ENCODE data around the gene PRDM1.

Gene PRDM1

DNA sequence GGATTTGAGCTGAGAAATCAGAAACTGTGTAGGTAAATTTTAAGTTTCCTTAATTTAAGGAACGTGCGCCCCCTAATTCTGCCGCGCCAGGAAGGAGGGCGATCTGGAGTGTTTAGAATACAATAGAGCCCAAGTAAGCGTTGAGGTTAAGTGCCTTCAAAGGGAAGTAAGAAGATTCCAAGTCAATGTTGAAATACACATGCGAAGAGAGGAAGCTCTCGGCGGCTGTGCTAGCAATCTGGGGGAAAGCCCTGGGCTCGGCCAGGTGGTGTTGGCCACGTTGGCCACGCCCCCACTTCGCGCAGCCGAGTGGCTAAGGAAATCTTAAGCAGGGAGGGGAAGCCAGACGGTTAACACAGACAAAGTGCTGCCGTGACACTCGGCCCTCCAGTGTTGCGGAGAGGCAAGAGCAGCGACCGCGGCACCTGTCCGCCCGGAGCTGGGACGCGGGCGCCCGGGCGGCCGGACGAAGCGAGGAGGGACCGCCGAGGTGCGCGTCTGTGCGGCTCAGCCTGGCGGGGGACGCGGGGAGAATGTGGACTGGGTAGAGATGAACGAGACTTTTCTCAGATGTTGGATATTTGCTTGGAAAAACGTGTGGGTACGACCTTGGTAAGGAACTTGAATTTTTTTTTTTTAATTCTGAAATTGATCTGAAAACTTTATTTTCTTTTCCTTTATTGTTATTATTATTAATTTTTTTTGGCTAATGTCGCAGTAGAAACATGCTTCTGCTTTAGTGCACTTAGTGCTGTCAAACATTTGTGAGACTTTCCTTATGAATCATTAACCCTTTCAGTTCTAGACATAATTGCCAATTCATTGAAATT is at the start of gene PRDM1:
PRDM1 (plus strand) TSS at position 353 of the 830 bp plus-strand sequence; CDS start at position 571, 218 bp downstream.
- DNase-seq = peak; percentile 48 to 67

GRCh38 chr6:106037060-106037459 is 49.1 kb upstream of the PRDM1 start:
- no peak for DNase-seq

DNA sequence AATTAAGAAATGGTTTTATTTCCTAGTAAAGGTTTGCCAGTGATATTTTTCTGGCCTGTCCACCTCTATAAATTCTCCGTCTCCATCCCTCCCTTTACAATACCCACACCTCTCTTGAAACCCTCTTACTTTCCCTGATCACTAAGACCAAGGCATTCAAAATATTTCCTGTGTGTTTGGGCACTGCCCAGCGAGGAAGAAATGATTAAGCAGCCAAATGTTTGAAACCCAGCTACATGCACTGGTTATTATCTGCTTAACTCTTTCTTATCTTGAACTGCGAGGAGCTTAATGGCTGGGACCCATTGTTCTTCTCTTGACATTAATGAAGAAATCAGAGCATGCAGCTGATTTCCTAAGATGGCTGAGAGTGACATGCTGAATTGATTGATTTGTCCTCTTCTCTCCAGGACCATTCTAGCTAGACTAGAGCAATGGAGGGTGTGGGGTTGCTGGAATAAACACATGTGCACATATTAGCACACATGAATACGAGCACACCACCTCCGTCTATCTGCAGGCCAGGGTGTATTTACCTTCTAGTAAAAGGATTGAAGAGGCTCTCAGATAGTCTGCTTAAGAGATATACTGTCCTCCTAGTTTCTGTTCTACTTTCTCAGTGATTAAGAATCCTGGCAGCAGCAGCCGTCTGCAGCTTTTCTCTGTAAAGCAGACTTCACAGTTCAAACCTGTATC is 46.1 kb upstream of the PRDM1 start:
- no peak for DNase-seq

DNA sequence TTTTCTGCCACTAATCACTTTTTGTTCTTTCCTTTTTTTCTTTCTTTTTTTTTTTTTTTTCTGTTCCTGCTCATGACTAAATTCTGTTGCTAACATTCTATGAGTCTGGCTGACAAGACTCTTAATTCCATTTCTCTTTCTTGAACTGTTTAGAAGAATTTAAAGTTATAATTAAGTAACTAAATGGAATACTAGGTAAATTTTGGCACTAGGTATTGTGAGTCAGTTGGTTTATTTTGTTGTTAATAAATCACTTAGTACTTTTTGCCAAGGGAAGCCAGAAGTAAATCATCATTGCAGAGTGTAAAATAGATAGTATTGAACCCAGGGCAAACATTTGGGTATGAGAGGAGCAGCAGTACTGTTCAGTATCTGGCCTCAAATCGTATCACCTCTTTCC is 42.0 kb upstream of the PRDM1 start:
- no peak for DNase-seq

GRCh38 chr6:106045077-106045476 is 41.1 kb upstream of the PRDM1 start:
- DNase-seq = no peak

DNA sequence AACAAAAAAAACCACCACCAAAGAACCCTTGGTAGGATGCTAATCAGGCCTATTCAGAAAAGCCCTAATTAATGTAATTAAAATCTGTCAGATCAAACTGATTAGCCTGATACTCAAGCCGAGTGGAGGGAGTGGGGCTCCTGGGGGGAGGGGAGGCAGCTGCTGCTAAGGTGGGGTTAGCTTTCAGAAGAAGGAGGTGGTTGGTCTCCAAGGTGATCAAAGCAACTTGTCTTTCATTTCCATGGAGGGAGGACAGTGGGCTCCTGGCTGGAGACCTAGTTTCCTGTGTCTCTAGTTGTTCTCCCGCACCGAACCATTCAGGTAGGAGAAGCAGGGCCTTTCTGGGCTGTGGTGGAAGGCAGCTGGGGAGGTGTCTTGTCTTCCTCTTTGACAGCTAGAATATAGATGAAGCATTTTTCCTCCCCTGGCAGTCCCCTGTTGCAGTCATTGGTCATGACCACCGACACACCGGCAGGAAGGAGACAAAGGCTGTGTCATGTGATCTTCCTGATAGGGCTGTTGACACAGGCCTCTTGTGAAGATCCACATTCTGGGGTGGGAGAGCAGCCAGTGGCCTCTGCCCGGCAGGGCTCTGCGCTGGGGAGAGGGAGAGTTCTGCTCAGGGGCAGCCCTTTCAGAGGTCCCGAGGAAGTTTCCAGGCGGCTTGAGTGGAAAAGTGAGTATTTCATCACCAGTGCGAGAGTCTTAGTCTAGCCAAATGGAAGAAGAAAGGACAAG is 39.9 kb upstream of the PRDM1 start:
- peak; percentile 18 to 24 for DNase-seq

DNA sequence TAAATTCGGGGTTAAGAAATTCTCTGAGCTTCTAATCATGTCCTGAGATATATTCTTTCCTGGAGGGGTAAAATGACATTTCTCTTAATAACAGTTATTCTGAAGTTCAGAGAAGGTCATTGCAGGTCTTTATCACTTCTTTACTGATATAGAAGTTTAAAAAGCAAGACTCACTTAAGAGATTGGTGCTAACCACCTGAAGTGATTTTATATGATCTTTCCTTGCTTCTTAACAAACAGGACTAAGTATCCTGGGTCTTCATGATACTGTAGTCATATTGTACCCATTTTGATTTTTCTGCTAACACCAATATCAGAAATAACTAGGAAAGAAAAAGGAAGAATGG is 39.3 kb upstream of the PRDM1 start:
- no peak for DNase-seq

GRCh38 chr6:106048336-106048735 is 37.8 kb upstream of the PRDM1 start:
- DNase-seq = no peak

DNA sequence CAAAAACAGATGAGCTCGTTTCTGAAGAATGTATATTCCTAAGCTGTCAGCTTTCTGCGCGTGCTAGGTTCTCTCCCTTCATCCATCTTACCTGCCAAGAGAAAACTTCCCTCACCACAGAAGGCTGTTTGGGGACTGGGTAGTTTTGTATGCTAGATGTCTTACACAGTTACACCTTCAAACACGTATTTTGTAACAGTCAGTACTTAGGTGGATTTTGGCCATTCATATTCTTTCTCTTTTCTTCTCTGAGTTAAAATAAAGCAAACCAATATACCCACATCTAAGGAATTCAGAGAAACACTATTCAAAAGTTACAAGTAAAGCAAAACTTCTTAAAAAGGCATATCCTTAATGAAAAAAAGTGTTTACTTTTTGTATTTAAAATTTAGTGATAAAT is 35.6 kb upstream of the PRDM1 start:
- DNase-seq = no peak

DNA sequence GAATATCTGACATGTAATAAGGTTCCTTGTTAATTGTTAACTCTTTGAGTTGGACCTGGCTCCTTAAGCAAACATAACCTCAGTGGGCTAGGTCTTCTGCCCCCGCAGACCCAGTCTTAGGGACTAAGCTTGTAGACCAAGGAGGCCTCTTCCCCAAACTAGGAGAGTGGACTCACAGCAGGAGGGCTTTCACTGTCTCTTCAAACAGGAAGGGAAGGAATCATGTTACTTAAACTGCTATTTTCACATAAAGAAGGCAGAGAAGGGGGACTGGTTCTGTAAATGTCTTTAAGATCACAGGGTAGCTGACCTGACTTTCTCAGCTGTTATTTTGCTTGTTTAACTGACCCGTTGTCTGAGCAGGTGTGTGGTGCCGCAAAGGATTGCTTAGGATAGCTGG is 34.9 kb upstream of the PRDM1 start:
- no peak for DNase-seq

DNA sequence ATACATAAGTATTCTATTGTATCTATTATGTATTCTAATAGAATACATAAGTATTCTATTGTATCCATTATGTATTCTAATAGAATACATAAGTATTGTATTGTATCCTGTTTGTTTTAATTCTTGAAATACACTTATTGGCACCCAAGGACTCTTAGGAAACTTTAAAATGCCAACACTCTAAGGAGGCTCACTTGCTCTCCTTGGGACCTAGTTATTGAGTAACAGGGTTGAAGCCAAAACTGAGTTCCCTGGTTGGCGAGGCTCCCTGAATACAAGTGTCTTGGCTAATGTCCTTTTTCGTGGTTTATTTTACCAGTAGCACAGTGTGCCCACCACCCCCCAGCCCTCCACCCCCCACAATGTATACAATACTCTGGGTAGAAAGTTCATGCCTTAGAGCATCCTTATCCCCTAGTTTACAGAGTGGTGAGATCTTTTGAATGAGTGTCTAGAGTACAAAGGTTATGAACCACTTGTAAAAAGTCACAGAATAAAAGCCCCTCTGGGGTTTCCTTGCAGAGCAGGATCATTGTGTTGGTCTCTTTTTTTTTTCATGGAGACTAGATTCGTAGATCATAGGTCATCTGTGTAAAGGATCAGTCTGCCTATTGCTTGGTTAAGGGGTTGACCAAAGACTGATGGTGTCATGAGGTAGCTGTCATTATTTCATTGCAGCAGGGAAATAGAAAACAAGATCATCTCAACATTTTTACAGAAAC is 32.5 kb upstream of the PRDM1 start:
- DNase-seq = no peak

- DNase-seq = no peak
These were observed 30.6 kb upstream of the PRDM1 start for GRCh38 chr6:106055489-106055888.

DNA sequence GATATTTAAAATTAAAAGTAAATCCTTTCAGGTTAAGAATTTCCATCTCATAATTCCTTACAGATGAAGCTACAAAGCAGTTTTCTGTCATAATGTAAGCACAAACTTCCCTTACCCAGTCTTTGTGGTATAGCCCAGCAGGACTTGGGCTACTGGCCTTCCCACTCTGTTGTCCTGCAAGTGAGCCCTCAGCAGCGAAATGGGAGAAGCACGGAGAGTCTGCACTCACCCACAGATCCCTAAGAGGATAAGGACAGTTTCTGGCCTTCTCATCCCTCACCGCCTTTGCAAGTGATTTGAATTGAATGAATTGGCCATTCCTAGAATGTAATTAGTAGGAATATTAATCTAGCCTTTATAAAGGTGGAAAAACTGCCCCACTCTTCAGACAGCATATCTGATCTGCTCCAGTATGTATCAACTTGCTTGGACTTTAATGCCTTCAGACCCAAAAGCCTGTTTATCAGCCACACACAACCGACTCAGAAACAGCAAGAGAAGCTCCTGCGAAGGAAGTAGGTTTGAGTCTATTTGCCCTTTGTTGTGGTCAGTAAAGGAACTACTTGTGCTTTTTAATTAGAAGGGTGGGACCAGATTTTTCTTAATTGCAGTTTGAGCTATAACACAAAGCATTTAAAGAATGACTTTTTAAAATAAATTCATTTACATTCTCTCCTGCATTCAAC is 29.9 kb upstream of the PRDM1 start:
- no peak for DNase-seq

DNA sequence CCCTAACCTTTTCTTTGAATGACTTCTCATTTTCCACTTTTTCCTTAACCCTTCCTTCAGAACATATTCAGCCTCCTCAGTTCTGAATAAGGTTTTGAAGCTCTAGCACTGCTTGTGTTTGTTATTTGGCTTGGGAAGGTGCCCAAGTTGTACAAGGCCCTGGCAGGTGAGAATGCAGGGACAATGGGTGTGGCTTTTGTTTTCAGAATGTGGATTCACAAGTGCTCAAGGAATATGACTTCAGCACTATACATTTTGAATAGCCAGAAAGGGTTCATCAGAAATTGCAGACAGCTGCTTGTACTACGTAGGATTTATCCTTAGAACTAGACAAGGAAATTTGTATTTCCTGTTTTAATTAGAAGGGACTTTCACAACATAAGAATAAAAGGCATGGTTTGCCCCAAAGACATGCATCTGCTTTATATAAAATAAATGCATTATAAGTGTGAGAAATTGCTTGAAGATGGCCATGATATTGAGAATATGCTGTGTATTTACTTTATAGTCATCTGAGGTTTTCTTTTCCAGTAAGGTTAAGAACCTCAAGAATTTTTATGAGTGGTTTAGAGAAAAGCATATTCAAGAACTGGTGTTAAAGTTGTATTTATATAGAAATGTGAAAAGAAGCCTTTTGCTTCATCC is 29.3 kb upstream of the PRDM1 start:
- peak in 1 of 2 experiments; percentile 25 for DNase-seq

GRCh38 chr6:106059331-106059730 is 26.8 kb upstream of the PRDM1 start:
- no peak for DNase-seq

- no peak for DNase-seq
These were observed 26.0 kb upstream of the PRDM1 start for GRCh38 chr6:106060167-106060566.

DNA sequence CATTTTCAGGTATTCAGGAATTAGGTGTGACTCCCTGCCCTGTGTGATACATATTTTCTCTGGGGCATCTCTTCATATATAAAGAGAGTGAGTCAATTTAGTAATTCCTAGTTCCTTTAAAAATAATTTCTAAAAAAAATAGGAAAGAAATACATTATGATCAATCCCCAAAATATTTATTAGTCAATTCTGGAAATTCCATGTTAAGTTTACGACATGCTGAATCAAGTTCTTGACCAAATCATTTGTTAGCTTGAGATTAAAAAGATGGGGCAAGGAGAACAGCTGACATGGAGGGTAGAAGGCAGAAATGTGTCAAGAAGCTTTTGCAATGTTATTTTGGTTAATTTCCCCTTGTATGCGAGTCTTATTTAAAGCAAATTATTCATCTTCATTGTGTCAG is 22.7 kb upstream of the PRDM1 start:
- DNase-seq = no peak

DNA sequence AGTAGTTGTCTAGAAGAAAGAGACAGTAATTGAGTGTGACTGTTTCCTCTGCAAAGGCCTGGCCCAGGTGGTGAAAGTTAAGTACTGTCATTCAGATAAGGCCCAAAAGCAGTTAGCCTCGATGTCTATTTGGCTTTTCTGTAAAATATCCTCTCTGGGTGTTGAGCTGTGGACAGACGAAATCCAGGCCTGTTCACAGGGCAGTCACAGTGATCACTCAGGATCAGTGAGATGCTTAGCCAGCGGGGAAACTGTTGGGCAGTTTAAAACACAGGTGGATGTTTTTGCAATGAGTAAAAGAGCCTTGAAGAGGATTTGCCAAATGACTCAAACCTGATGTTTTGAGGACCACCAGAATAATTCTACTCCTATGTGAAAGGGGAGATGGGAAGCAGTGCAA is 22.0 kb upstream of the PRDM1 start:
- no peak for DNase-seq

DNA sequence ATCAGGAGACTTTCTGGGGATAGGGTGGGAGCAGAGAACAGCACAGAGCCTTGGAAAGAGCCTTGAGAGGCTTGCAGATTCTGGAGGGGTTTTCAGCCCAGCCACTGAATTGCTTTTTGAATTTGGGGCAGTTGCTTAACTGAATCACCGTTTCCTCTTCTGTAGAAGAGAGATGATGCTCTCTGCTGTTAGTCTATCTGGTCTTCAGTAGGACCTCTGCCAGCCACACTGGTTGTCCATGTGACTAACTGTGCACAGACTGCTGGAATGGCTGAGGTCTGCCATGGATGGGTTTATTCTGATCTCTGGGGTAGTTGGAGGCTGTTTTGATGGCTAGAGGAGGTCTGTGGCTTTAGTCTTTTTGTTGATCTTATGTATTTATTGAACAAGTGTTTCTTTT is 21.4 kb upstream of the PRDM1 start:
- no peak for DNase-seq

DNA sequence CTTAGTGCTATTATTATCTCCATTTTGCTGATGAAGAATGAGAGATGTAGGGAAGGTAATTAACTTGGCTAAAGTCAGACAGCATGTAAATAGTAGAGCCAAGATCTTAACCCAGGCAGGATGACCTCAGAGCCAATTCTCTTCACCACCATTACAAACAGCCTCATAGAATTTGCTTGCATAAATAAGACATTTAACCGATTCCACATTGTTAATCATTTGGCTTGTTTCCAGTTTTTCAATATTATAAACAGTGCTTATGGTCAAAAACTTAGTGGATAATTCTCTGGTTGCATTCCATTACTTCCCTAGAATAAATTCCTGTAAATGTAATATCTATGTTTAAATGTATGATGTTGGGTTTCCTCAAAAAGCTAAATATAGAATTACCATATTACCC is 19.1 kb upstream of the PRDM1 start:
- DNase-seq = no peak

DNA sequence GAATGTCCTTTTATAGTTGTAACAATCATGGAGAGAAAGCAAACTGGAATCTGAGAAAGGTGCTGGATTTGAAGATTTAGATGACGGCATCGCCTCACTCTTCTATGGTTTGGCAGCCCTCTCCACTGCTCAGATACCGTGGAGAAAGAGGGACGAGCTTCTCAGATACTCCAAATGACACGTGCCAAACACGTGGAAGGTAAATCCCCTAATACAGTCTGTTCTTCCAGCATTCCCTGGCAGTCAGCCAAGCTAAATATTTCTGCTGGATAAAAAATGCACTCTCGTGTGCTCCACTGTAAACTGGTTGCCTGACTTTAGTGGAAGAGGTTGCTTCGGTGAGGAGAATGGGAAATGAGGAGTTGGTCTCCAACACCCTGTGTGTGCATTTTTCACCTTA is 16.7 kb upstream of the PRDM1 start:
- DNase-seq = peak; percentile 46 to 55

DNA sequence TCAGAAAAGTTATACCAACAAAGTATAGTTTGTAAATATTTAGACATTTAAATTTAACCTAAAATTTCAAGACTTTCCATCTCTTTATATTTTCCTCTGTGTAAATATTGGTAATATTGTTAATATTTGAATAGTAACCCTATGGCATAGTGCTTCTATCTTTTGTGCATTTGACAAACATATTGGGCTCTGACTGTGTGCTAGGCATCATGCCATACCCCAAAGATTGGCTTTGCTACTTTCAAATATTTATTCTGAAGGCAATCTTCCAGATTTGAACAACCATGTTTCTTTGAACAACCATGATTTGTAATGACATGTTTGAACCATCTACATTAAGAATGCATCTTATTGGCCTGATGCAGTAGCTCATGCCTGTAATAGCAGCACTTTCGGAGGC is 15.5 kb upstream of the PRDM1 start:
- no peak for DNase-seq
